Hepatocyte (in vitro differentiated cells): Measurements from ENCODE around the gene DENND4A. TPM values are rescaled to one million over a fixed set of nuclear protein-coding genes. Genes with fewer than 3 reads are reported as not detected.

ENCODE experiments used
- DNase-seq: peaks from one replicate; pipeline ENCODE4 v3.0.0-alpha.2; 2016; ENCODE audit warnings: low spot score
- H2AFZ ChIP-seq: fragments of 200-600 bp; sonication (generic); 2 replicates; pipeline ENCODE4 v1.6.0; 2016; ENCODE audit warnings: antibody characterized with exemption, mild to moderate bottlenecking
- H3K27ac ChIP-seq: fragments of 200-600 bp; sonication (generic); 2 replicates; pipeline ENCODE4 v1.5.1; 2016; ENCODE audit warnings: mild to moderate bottlenecking
- H3K27me3 ChIP-seq: fragments of 200-600 bp; sonication (generic); 2 replicates; pipeline ENCODE4 v1.6.1; 2016
- H3K36me3 ChIP-seq: fragments of 200-600 bp; sonication (generic); replicated peaks from 2 replicates; pipeline ENCODE4 v1.5.1; 2016; ENCODE audit warnings: low read depth; ENCODE audit not compliant: insufficient read depth
- H3K4me1 ChIP-seq: fragments of 200-600 bp; sonication (generic); 2 replicates; pipeline ENCODE4 v1.5.1; 2016; ENCODE audit warnings: mild to moderate bottlenecking, moderate library complexity; ENCODE audit not compliant: insufficient read depth
- H3K4me2 ChIP-seq: fragments of 200-600 bp; sonication (generic); 2 replicates; pipeline ENCODE4 v1.6.0; 2016
- H3K4me3 ChIP-seq: fragments of 200-600 bp; sonication (generic); 2 replicates; pipeline ENCODE4 v1.5.1; 2016; ENCODE audit warnings: mild to moderate bottlenecking
- H3K79me2 ChIP-seq: fragments of 200-600 bp; sonication (generic); 2 replicates; pipeline ENCODE4 v1.6.0; 2017; ENCODE audit warnings: mild to moderate bottlenecking
- H3K9me2 ChIP-seq: fragments of 200-600 bp; sonication (generic); replicated peaks from 2 replicates; pipeline ENCODE4 v1.6.0; 2017; ENCODE audit warnings: mild to moderate bottlenecking; ENCODE audit not compliant: insufficient read depth
- H3K9me3 ChIP-seq: fragments of 200-600 bp; sonication (generic); 2 replicates; pipeline ENCODE4 v1.5.1; 2016; ENCODE audit warnings: low read depth, mild to moderate bottlenecking
- H4K20me1 ChIP-seq: fragments of 200-600 bp; sonication (generic); 2 replicates; pipeline ENCODE4 v1.6.0; 2016; ENCODE audit warnings: mild to moderate bottlenecking; ENCODE audit not compliant: insufficient read depth, poor library complexity, severe bottlenecking
- EZH2 ChIP-seq: fragments of 200-600 bp; sonication (generic); IDR thresholded peaks from 2 replicates; pipeline ENCODE4 v1.6.1; 2016; ENCODE audit warnings: antibody characterized with exemption, mild to moderate bottlenecking, borderline replicate concordance
- EZH2phosphoT487 ChIP-seq: fragments of 200-600 bp; sonication (generic); IDR thresholded peaks from one replicate; pipeline ENCODE4 v1.6.1; 2018; ENCODE audit warnings: antibody characterized with exemption, mild to moderate bottlenecking, low read depth, moderate library complexity; ENCODE audit not compliant: unreplicated experiment, severe bottlenecking
- WGBS: methylation state at CpG from one replicate; pipeline ENCODE4 v1.1.6; 2016; ENCODE audit warnings: low lambda C conversion rate; ENCODE audit errors: missing lambda C conversion rate; 5-methylcytosine and 5-hydroxymethylcytosine counted together
- polyA plus RNA-seq: library from polyadenylated mRNA; unstranded; fragments of >200 nt; fragmentation: Nextera tagmentation; extraction: Ambion mirVana; gene quantifications from 2 replicates; pipeline ENCODE4 v1.2.1, GENCODE V29; 2016
- total RNA-seq: library from RNA; depleted of rRNA; stranded (reverse); fragments of >200 nt; gene quantifications from 2 replicates; pipeline ENCODE4 v1.2.3, GENCODE V29; 2014
- TF ChIP-seq, protein P1 (sequence below): fragments of 200-600 bp; sonication (generic); IDR thresholded peaks from 2 replicates; pipeline ENCODE4 v1.5.1; 2016; ENCODE audit warnings: antibody characterized with exemption, mild to moderate bottlenecking; ENCODE audit not compliant: poor library complexity

The DENND4A gene
- total and polyA plus RNA-seq, 2 experiments from 2014 or later = 3.2 to 20.7 TPM

DNA sequence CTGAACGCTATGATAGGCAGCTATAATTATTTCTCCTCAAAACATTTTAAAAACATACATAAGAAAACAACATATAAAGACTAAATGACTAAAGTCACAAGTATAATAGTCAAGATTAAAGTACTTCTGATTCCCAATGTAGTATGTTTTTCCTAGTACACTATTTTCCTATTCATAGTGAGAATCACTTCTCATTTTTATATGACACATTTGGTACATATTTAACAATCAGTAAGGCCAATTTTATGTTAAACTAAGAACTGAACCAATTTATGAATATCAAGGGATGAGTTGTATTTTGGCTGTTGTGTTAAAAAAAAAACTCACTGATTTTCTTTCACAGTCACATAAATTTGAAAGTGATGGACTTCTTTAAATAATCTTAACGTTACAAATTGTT lies 79.7 kb downstream of the DENND4A start:
- 91% methylated on average over 2 of the region's 2 CpGs for WGBS

DNA sequence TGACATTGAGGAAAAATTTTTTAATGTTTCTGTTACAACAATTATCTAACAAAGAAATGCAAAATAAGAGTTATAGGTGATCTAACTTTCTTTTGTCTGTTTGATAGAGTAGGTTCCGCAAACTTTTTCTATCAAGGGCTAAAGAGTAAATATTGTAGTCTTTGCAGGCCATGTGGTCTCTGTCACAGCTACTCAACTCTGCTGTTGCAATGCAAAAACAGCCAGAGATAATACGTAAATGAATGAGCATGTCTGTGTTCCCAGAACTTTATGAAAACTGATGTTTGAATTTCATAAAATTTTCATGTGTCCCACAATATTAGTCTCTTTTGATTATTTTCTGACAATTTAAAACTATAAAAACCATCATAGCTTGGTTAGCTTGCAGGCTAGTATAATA lies 97.0 kb downstream of the DENND4A start:
- no peak for DNase-seq

More for the DNA sequence above, 79.7 kb downstream of the DENND4A start:
- Histone ChIP-seq H3K9me3 (no peaks in the 10 kb centered on the region), H3K36me3 (no peaks in the 10 kb centered on the region), H3K9me2 (no peaks in the 10 kb centered on the region), H3K4me1 (no peaks in the 10 kb centered on the region), H3K27me3 (no peaks in the 10 kb centered on the region), H4K20me1 (no peaks in the 10 kb centered on the region), H3K27ac (no peak overlapping the region), H3K79me2 (no peaks in the 10 kb centered on the region), H2AFZ (no peak overlapping the region), H3K4me3 (no peak overlapping the region), H3K4me2 (no peak overlapping the region)
- TF ChIP-seq EZH2 (no peak), EZH2phosphoT487 (no peak)
- TF ChIP-seq, protein P1, sequence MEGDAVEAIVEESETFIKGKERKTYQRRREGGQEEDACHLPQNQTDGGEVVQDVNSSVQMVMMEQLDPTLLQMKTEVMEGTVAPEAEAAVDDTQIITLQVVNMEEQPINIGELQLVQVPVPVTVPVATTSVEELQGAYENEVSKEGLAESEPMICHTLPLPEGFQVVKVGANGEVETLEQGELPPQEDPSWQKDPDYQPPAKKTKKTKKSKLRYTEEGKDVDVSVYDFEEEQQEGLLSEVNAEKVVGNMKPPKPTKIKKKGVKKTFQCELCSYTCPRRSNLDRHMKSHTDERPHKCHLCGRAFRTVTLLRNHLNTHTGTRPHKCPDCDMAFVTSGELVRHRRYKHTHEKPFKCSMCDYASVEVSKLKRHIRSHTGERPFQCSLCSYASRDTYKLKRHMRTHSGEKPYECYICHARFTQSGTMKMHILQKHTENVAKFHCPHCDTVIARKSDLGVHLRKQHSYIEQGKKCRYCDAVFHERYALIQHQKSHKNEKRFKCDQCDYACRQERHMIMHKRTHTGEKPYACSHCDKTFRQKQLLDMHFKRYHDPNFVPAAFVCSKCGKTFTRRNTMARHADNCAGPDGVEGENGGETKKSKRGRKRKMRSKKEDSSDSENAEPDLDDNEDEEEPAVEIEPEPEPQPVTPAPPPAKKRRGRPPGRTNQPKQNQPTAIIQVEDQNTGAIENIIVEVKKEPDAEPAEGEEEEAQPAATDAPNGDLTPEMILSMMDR = no peak
- no peak for DNase-seq

GRCh38 chr15:65690778-65691177 lies 101.3 kb downstream of the DENND4A start:
- H2AFZ ChIP-seq = no peak overlapping the region
- no peak for TF ChIP-seq EZH2phosphoT487
- TF ChIP-seq EZH2 = no peak
- TF ChIP-seq, protein P1 = no peak
- H3K9me2 ChIP-seq = no peaks in the 10 kb centered on the region
- no peak for DNase-seq
- H4K20me1 ChIP-seq = no peaks in the 10 kb centered on the region
- no peaks in the 10 kb centered on the region for H3K9me3 ChIP-seq
- no peak overlapping the region for H3K4me3 ChIP-seq
- H3K4me2 ChIP-seq = no peak overlapping the region
- no peaks in the 10 kb centered on the region for H3K79me2 ChIP-seq
- no peaks in the 10 kb centered on the region for H3K27me3 ChIP-seq
- WGBS = 89% methylated on average over 4 of the region's 4 CpGs
- H3K27ac ChIP-seq = no peak overlapping the region
- no peaks in the 10 kb centered on the region for H3K4me1 ChIP-seq
- no peaks in the 10 kb centered on the region for H3K36me3 ChIP-seq

More for the DNA sequence above, 97.0 kb downstream of the DENND4A start:
- H3K36me3 ChIP-seq = no peaks in the 10 kb centered on the region
- H3K4me1 ChIP-seq = no peaks in the 10 kb centered on the region
- no peaks in the 10 kb centered on the region for H3K79me2 ChIP-seq
- no peaks in the 10 kb centered on the region for H3K27me3 ChIP-seq
- H4K20me1 ChIP-seq = no peaks in the 10 kb centered on the region
- no peak overlapping the region for H3K4me2 ChIP-seq
- WGBS = 65% methylated on average over 2 of the region's 2 CpGs
- H3K9me3 ChIP-seq = no peaks in the 10 kb centered on the region
- no peak overlapping the region for H3K4me3 ChIP-seq
- H3K9me2 ChIP-seq = no peaks in the 10 kb centered on the region
- no peak overlapping the region for H3K27ac ChIP-seq
- H2AFZ ChIP-seq = no peak overlapping the region
- TF ChIP-seq EZH2phosphoT487 (no peak), EZH2 (no peak)
- TF ChIP-seq, protein P1 = no peak

GRCh38 chr15:65690173-65690572 lies 101.9 kb downstream of the DENND4A start:
- no peak overlapping the region for H2AFZ ChIP-seq
- H3K27me3 ChIP-seq = no peaks in the 10 kb centered on the region
- H3K27ac ChIP-seq = no peak overlapping the region
- no peak overlapping the region for H3K4me2 ChIP-seq
- no peaks in the 10 kb centered on the region for H4K20me1 ChIP-seq
- no peak for TF ChIP-seq EZH2phosphoT487
- no peak for DNase-seq
- no peak overlapping the region for H3K4me3 ChIP-seq
- no peaks in the 10 kb centered on the region for H3K79me2 ChIP-seq
- 83% methylated on average over 1 of the region's 1 CpG for WGBS
- H3K36me3 ChIP-seq = no peaks in the 10 kb centered on the region
- no peaks in the 10 kb centered on the region for H3K9me2 ChIP-seq
- H3K9me3 ChIP-seq = no peaks in the 10 kb centered on the region
- H3K4me1 ChIP-seq = no peaks in the 10 kb centered on the region
